Body of pancreas (tissue), 4 donors: ENCODE measurements around the gene CD247.

ENCODE experiments used
- CTCF ChIP-seq, 7 experiments: fragments of 450-650 bp in 4 of 7; fragments of 200-600 bp in 3 of 7; sonication (generic) in 3 of 7; IDR thresholded peaks; one replicate each; pipeline ENCODE4 v1.5.1; 2016 to 2019; ENCODE audit warnings: antibody characterized with exemption in 7 of 7
- POLR2A ChIP-seq, 3 donors: fragments of 450-650 bp; IDR thresholded peaks; one replicate each; pipeline ENCODE4 v1.6.1; 2016; ENCODE audit warnings: antibody characterized with exemption in 3 of 3, mild to moderate bottlenecking in 2 of 3

- no peak for TF ChIP-seq CTCF (IDR thresholded peaks at IDR 0.05)
- TF ChIP-seq POLR2A (IDR thresholded peaks at IDR 0.05): no peak
Measured at GRCh38 chr1:167443757-167444156, 74.6 kb downstream of the CD247 start.
